ENCODE data around the gene DBF4B. TPM values are rescaled to one million over a fixed set of nuclear protein-coding genes. Genes with fewer than 3 reads are reported as not detected.

The DBF4B gene
- polyA plus RNA-seq, 1 of the 3 experiments (the other 2 are of a cell fraction), result 8.3 TPM

DNA sequence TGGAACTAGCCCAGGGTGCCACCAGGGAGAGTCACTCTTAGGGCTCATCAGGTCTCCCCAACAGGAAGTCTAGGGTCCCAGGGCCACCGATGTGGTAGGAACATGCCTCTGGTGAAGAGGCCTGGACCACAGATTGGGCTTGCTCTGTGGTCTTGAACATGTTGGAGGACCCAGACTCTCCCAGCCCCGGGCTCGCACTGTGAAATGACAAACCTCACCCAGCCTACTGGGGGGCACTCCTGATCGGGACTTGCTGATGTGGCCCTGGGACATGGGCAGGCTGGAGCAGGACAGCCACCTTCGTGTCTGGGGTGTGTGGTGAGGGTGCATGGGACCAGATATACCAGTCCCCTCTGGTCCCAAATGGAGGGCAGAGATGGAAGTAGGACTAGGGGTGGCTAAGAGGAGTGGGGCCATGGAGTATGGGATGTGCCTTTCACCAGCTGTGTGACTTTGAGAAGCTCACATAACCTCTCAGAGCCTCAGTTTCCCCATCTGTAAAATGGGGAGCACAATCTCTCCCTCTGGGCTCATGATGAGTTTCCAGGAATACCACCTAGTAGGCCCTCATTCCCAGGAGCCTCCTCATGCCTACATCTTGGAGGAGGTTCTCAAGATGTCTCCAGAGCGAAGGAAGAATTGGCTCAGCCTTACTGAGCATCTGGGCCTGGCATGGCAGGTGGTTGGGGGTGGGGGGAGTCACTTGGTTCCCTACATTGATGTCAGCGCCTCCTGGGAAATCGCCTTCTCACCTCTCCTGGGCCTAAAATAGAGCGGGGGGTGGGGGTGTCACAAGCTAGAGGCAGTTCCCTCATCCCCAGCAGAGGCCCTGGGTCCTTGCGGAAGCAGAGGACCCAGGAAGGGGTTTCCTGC lies 48.8 kb downstream of the DBF4B start:
- no peak overlapping the region for H3K4me3 ChIP-seq (ENCODE audit: low read depth in 2 of 2, low read length in 1 of 2)
- DNase-seq, result no peak
- H3K9me2 ChIP-seq, result no peaks in the 10 kb centered on the region
- WGBS (ENCODE audit: low lambda C conversion rate), result 75% methylated on average over 4 of the region's 10 CpGs
- H3K27me3 ChIP-seq (ENCODE audit: insufficient read depth), result no peaks in the 10 kb centered on the region
- no peaks in the 10 kb centered on the region for H3F3A ChIP-seq (replicated peaks; ENCODE audit: insufficient read depth)
- no peaks in the 10 kb centered on the region for H3K9me3 ChIP-seq
- no peaks in the 10 kb centered on the region for H4K20me1 ChIP-seq (ENCODE audit: insufficient read depth)
- no peak overlapping the region for H3K4me2 ChIP-seq
- no peak overlapping the region for H2AFZ ChIP-seq (ENCODE audit: low read depth)
- no peak overlapping the region for H3K9ac ChIP-seq
- H3K27ac ChIP-seq (ENCODE audit: low read depth in 2 of 2, low read length in 1 of 2), result no peak overlapping the region
- ChIA-PET POLR2A (no interaction called here), CTCF (interaction anchor here (0.6 to 0.7 kb wide), 2 partner anchors 107 to 342 kb away, joined by 3 read pairs; no protein-coding TSS in a partner anchor)
- no peaks in the 10 kb centered on the region for H3K36me3 ChIP-seq (replicated peaks in 1 of 2; ENCODE audit: control insufficient read depth in 1 of 2, insufficient read depth in 2 of 2, low read length in 1 of 2)
- no peaks in the 10 kb centered on the region for H3K79me2 ChIP-seq (ENCODE audit: insufficient read depth)
- no peak for TF ChIP-seq NRF1 (IDR thresholded peaks at IDR 0.05; ENCODE audit: low read depth, low read length)
- no peak for TF ChIP-seq EP300 (IDR thresholded peaks at IDR 0.05; ENCODE audit: borderline replicate concordance in 1 of 2, low read depth in 1 of 2, low read length in 1 of 2)
- H3K4me1 ChIP-seq (ENCODE audit: control insufficient read depth in 1 of 2, insufficient read depth in 2 of 2, low read depth in 1 of 2, low read length in 1 of 2), result peaks cover 0 to 12% of the 10 kb centered on the region in 2 experiments; a peak in 1 of 4 replicates

DNA sequence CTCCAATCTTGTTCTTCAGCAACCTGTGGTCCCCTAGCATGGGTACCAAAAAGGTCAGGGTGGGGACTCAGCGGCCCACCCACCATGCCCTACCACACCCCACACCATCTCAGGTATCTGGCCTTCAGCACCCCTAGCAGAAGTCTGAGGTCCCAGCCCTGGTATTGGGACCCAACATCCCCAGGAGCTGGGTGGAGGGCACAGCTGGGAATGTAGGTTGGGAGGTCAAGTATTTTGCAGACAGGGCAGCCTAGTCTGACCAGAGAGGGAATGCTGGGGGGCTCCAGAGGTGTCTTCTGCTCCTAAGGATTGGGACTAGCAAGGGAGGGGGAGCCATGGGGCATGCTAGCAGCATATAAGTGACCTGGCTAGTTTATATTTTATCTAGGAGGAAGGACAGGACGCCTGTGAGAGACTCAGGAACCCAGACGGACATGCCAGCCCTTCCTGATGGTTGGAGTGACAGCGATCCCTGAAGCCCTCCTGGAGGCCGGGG lies 49.5 kb downstream of the DBF4B start:
- H3K36me3 ChIP-seq (replicated peaks in 1 of 2; ENCODE audit: control insufficient read depth in 1 of 2, insufficient read depth in 2 of 2, low read length in 1 of 2), result no peaks in the 10 kb centered on the region
- H3K9me2 ChIP-seq, result no peaks in the 10 kb centered on the region
- H3K9me3 ChIP-seq, result no peaks in the 10 kb centered on the region
- no peak overlapping the region for H3K9ac ChIP-seq
- ChIA-PET POLR2A (no interaction called here), CTCF (interaction anchor here (2.9 kb wide), 1 partner anchor 17 kb away, joined by 14 read pairs; no protein-coding TSS in a partner anchor)
- no peaks in the 10 kb centered on the region for H4K20me1 ChIP-seq (ENCODE audit: insufficient read depth)
- no peak overlapping the region for H3K27ac ChIP-seq (ENCODE audit: low read depth in 2 of 2, low read length in 1 of 2)
- H3K4me3 ChIP-seq (ENCODE audit: low read depth in 2 of 2, low read length in 1 of 2), result no peak overlapping the region
- H3K79me2 ChIP-seq (ENCODE audit: insufficient read depth), result no peaks in the 10 kb centered on the region
- H3K4me2 ChIP-seq, result no peak overlapping the region
- no peak overlapping the region for H2AFZ ChIP-seq (ENCODE audit: low read depth)
- H3K27me3 ChIP-seq (ENCODE audit: insufficient read depth), result no peaks in the 10 kb centered on the region
- H3F3A ChIP-seq (replicated peaks; ENCODE audit: insufficient read depth), result no peaks in the 10 kb centered on the region
- WGBS (ENCODE audit: low lambda C conversion rate), result 94% methylated on average over 5 of the region's 5 CpGs
- peaks cover 0 to 12% of the 10 kb centered on the region in 2 experiments; a peak in 1 of 4 replicates for H3K4me1 ChIP-seq (ENCODE audit: control insufficient read depth in 1 of 2, insufficient read depth in 2 of 2, low read depth in 1 of 2, low read length in 1 of 2)
- DNase-seq, result no peak
- TF ChIP-seq, protein P1, sequence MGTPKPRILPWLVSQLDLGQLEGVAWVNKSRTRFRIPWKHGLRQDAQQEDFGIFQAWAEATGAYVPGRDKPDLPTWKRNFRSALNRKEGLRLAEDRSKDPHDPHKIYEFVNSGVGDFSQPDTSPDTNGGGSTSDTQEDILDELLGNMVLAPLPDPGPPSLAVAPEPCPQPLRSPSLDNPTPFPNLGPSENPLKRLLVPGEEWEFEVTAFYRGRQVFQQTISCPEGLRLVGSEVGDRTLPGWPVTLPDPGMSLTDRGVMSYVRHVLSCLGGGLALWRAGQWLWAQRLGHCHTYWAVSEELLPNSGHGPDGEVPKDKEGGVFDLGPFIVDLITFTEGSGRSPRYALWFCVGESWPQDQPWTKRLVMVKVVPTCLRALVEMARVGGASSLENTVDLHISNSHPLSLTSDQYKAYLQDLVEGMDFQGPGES (IDR thresholded peaks at IDR 0.05; ENCODE audit: low read depth, low read length), result no peak

DNA sequence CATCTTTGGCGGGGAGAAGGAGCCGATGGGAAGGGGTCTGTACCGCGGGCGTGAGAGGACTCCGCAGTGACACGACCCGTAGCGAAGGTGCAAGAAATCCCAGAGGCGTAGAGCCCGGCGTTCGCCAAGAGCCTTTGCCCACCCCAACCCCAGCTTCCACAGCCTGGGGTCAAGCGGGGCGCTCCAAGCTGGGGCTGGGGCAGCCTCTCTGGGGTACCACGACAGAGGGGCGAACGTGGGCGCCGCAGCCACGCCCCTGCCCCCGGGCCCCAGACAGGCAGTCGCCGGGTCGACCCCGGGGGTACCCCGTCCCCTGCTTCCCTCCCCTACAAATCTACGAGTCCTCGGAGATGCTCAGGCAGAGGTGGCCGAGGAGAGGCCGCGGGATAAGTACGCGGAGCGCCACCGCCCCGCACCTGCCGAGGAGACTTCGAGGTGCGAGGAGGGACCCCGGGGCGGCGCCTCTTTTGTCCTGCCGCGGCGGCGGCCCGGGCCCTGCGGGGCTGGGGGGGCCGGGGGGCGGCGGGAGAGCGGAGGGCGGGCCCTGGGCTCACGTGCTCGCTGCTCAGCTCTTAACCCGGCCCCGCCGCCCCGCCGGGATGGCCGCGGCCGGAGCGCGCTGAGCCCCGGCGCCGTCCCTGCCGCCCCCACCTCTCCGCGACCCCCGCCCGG lies 50.1 kb downstream of the DBF4B start, which contains the start of gene ADAM11:
TSS of gene ADAM11 (plus strand) at position 575 of the 672 bp plus-strand sequence. CDS start 212 bp downstream, outside the sequence.
- Histone ChIP-seq H3K4me2 (peak within 1 kb of the TSS; percentile 85), H4K20me1 (ENCODE audit: insufficient read depth) (no peaks in the 10 kb centered on the region), H3K9me3 (no peaks in the 10 kb centered on the region), H3K4me3 (ENCODE audit: low read depth in 2 of 2, low read length in 1 of 2) (peak within 1 kb of the TSS in 1 of 2 experiments; percentile 43; a peak in 3 of 4 replicates), H3F3A (replicated peaks; ENCODE audit: insufficient read depth) (no peaks in the 10 kb centered on the region), H3K27ac (ENCODE audit: low read depth in 2 of 2, low read length in 1 of 2) (no peak within 1 kb of the TSS), H3K9me2 (no peaks in the 10 kb centered on the region), H3K79me2 (ENCODE audit: insufficient read depth) (no peaks in the 10 kb centered on the region), H3K36me3 (replicated peaks in 1 of 2; ENCODE audit: control insufficient read depth in 1 of 2, insufficient read depth in 2 of 2, low read length in 1 of 2) (no peaks in the 10 kb centered on the region), H3K9ac (no peak within 1 kb of the TSS), H3K27me3 (ENCODE audit: insufficient read depth) (no peaks in the 10 kb centered on the region), H3K4me1 (ENCODE audit: control insufficient read depth in 1 of 2, insufficient read depth in 2 of 2, low read depth in 1 of 2, low read length in 1 of 2) (peaks cover 0 to 12% of the 10 kb centered on the region in 2 experiments; a peak in 1 of 4 replicates), H2AFZ (ENCODE audit: low read depth) (0 out of 2 replicates have a peak within 1 kb of the TSS, but pooled peaks have one; percentile 65)
- DNase-seq, result peak; percentile 91
- POLR2A ChIA-PET, result no interaction called here
- WGBS (ENCODE audit: low lambda C conversion rate), result 84% methylated on average over 13 of the region's 74 CpGs
- CTCF ChIA-PET, result interaction anchor here (0.6 to 2.9 kb wide), 5 partner anchors 12 to 100 kb away, joined by 3 to 14 read pairs (median 4); no protein-coding TSS in a partner anchor
- no peak for TF ChIP-seq FOXJ3 (CRISPR knock-in tag; IDR thresholded peaks at IDR 0.05)
- TF ChIP-seq, protein P2, sequence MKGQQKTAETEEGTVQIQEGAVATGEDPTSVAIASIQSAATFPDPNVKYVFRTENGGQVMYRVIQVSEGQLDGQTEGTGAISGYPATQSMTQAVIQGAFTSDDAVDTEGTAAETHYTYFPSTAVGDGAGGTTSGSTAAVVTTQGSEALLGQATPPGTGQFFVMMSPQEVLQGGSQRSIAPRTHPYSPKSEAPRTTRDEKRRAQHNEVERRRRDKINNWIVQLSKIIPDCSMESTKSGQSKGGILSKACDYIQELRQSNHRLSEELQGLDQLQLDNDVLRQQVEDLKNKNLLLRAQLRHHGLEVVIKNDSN (IDR thresholded peaks at IDR 0.05; ENCODE audit: borderline replicate concordance, low read depth), result peak; percentile 33; the same call in 1 of the 2 replicates
